Neural cell (in vitro differentiated cells): ENCODE results near the gene PCBD2. TPM values are rescaled to one million over a fixed set of nuclear protein-coding genes. Genes with fewer than 3 reads are reported as not detected.

Experiments used
- H2AFZ ChIP-seq: fragments of 200-600, 300-800 bp; sonication (generic), shearing (Covaris generic); 2 replicates; pipeline ENCODE4 v1.6.0; 2014; ENCODE audit warnings: low read depth, mild to moderate bottlenecking, antibody characterized with exemption, low read length, moderate library complexity
- H3F3A ChIP-seq: fragments of 200-600 bp; shearing (Covaris generic); 2 replicates; pipeline ENCODE4 v1.6.1; 2016; ENCODE audit warnings: mild to moderate bottlenecking, moderate library complexity, mixed read lengths, antibody characterized with exemption, low read length; ENCODE audit not compliant: insufficient read depth, poor library complexity, severe bottlenecking
- H3K27ac ChIP-seq: fragments of 200-600, 300-800 bp; sonication (generic), shearing (Covaris generic); 2 replicates; pipeline ENCODE4 v1.5.1; 2014; ENCODE audit warnings: mild to moderate bottlenecking, low read length, moderate library complexity
- H3K27me3 ChIP-seq: fragments of 300-800, 200-600 bp; sonication (generic), shearing (Covaris generic); 2 replicates; pipeline ENCODE4 v1.6.0; 2014; ENCODE audit warnings: mild to moderate bottlenecking, low read depth, low read length, moderate library complexity; ENCODE audit not compliant: insufficient read depth
- H3K36me3 ChIP-seq: fragments of 300-800, 200-600 bp; sonication (generic), shearing (Covaris generic); 2 replicates; pipeline ENCODE4 v1.5.1; 2014; ENCODE audit warnings: mild to moderate bottlenecking, antibody characterized with exemption, low read length, moderate library complexity; ENCODE audit not compliant: insufficient read depth
- H3K4me2 ChIP-seq: fragments of 300-800, 200-600 bp; sonication (generic), shearing (Covaris generic); 2 replicates; pipeline ENCODE4 v1.6.0; 2014; ENCODE audit warnings: mild to moderate bottlenecking, low read length
- H3K4me3 ChIP-seq: fragments of 300-800, 200-600 bp; sonication (generic), shearing (Covaris generic); 2 replicates; pipeline ENCODE4 v1.5.1; 2014; ENCODE audit warnings: mild to moderate bottlenecking, low read length, moderate library complexity
- H3K79me2 ChIP-seq: fragments of 200-600 bp; shearing (Covaris generic); replicated peaks from 2 replicates; pipeline ENCODE4 v1.6.0; 2014; ENCODE audit warnings: mild to moderate bottlenecking, low read length, moderate library complexity; ENCODE audit not compliant: insufficient read depth
- H3K9ac ChIP-seq: fragments of 300-800, 200-600 bp; sonication (generic), shearing (Covaris generic); 2 replicates; pipeline ENCODE4 v1.6.1; 2016; ENCODE audit warnings: mild to moderate bottlenecking, low read length, mixed read lengths
- H3K9me2 ChIP-seq: fragments of 200-600 bp; shearing (Covaris generic); 2 replicates; pipeline ENCODE4 v1.6.1; 2016; ENCODE audit warnings: mild to moderate bottlenecking, low read length, mixed read lengths; ENCODE audit not compliant: insufficient read depth
- H3K9me3 ChIP-seq: fragments of 200-600, 300-800 bp; sonication (generic), shearing (Covaris generic); 2 replicates; pipeline ENCODE4 v1.6.1; 2016; ENCODE audit warnings: mild to moderate bottlenecking, mixed run types, low read length, moderate library complexity, mixed read lengths
- H4K20me1 ChIP-seq: fragments of 200-600 bp; shearing (Covaris generic); 2 replicates; pipeline ENCODE4 v1.6.1; 2016; ENCODE audit warnings: mild to moderate bottlenecking, mixed run types; ENCODE audit not compliant: insufficient read depth
- EP300 ChIP-seq: fragments of 450-650 bp; conservative IDR thresholded peaks from 2 replicates; pipeline ENCODE4 v1.6.1; 2014; ENCODE audit warnings: antibody characterized with exemption, mild to moderate bottlenecking, moderate library complexity; ENCODE audit not compliant: poor library complexity, severe bottlenecking
- EZH2 ChIP-seq: fragments of 200-600, 300-800 bp; shearing (Covaris generic), sonication (generic); IDR thresholded peaks from 2 replicates; pipeline ENCODE4 v1.6.1; 2014; ENCODE audit warnings: antibody characterized with exemption, low read length, borderline replicate concordance, mild to moderate bottlenecking; ENCODE audit not compliant: insufficient read depth, poor library complexity, severe bottlenecking
- MXI1 ChIP-seq: fragments of 450-650 bp; conservative IDR thresholded peaks from 2 replicates; pipeline ENCODE4 v1.6.1; 2014; ENCODE audit warnings: antibody characterized with exemption, mild to moderate bottlenecking; ENCODE audit not compliant: poor library complexity, severe bottlenecking
- POLR2AphosphoS5 ChIP-seq: IDR thresholded peaks from 2 replicates; pipeline ENCODE4 v1.6.1; 2012
- RAD21 ChIP-seq: fragments of 450-650 bp; conservative IDR thresholded peaks from 2 replicates; pipeline ENCODE4 v1.6.1; 2014; ENCODE audit warnings: antibody characterized with exemption, mild to moderate bottlenecking, moderate library complexity
- SMC3 ChIP-seq: fragments of 450-650 bp; conservative IDR thresholded peaks from 2 replicates; pipeline ENCODE4 v1.6.1; 2014; ENCODE audit warnings: antibody characterized with exemption, mild to moderate bottlenecking, moderate library complexity; ENCODE audit not compliant: poor library complexity
- TAF1 ChIP-seq: IDR thresholded peaks from 2 replicates; pipeline ENCODE4 v1.6.1; 2012; ENCODE audit warnings: low read depth
- polyA plus RNA-seq: library from polyadenylated mRNA; depleted of rRNA; stranded (reverse); fragments of >200 nt; gene quantifications from 2 replicates; pipeline ENCODE4 v1.2.3, GENCODE V29; 2014
- TF ChIP-seq, protein P1 (sequence below): fragments of 450-650 bp; IDR thresholded peaks from 2 replicates; pipeline ENCODE4 v1.5.1; 2014; ENCODE audit warnings: antibody characterized with exemption, mild to moderate bottlenecking, moderate library complexity; ENCODE audit not compliant: poor library complexity, severe bottlenecking
- TF ChIP-seq, protein P2 (sequence below): IDR thresholded peaks from 2 replicates; pipeline ENCODE4 v1.6.1; 2012; ENCODE audit warnings: borderline replicate concordance

Gene PCBD2
- polyA plus RNA-seq, 1 donor from 2014 or later, result 6.0 TPM

DNA sequence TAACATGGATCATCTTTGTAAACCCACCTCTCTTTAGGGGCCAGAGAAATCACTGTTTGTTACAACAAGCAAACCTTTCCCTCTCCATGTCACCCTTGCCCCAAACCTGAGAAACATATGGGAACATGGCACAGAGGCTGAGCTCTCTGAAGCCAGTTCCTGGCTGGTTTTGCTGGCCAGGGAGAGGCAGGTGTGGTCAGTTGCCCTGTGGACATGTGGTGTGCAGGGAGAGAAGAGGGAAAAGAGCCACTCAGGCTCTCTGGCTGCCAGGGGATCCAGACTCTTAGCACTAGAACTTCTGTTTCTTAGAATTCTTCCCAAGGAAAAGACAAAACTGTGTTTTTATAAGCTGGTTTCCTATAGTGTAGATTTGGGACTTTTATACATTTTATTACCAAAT is 58.2 kb downstream of the PCBD2 start:
- Histone ChIP-seq H3K9me3 (no peaks in the 10 kb centered on the region), H3K27me3 (no peaks in the 10 kb centered on the region), H3K9ac (no peak overlapping the region), H2AFZ (no peak overlapping the region), H3K36me3 (no peaks in the 10 kb centered on the region), H3K27ac (no peak overlapping the region), H3K4me2 (no peak overlapping the region), H3K9me2 (no peaks in the 10 kb centered on the region), H4K20me1 (no peaks in the 10 kb centered on the region), H3F3A (no peaks in the 10 kb centered on the region), H3K4me3 (no peak overlapping the region), H3K79me2 (no peaks in the 10 kb centered on the region)
- no peak for TF ChIP-seq RAD21
- TF ChIP-seq EZH2, result no peak
- no peak for TF ChIP-seq POLR2AphosphoS5
- TF ChIP-seq, protein P1, sequence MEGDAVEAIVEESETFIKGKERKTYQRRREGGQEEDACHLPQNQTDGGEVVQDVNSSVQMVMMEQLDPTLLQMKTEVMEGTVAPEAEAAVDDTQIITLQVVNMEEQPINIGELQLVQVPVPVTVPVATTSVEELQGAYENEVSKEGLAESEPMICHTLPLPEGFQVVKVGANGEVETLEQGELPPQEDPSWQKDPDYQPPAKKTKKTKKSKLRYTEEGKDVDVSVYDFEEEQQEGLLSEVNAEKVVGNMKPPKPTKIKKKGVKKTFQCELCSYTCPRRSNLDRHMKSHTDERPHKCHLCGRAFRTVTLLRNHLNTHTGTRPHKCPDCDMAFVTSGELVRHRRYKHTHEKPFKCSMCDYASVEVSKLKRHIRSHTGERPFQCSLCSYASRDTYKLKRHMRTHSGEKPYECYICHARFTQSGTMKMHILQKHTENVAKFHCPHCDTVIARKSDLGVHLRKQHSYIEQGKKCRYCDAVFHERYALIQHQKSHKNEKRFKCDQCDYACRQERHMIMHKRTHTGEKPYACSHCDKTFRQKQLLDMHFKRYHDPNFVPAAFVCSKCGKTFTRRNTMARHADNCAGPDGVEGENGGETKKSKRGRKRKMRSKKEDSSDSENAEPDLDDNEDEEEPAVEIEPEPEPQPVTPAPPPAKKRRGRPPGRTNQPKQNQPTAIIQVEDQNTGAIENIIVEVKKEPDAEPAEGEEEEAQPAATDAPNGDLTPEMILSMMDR, result no peak
- TF ChIP-seq SMC3, result no peak
- no peak for TF ChIP-seq TAF1
- TF ChIP-seq MXI1, result no peak
- TF ChIP-seq, protein P2, sequence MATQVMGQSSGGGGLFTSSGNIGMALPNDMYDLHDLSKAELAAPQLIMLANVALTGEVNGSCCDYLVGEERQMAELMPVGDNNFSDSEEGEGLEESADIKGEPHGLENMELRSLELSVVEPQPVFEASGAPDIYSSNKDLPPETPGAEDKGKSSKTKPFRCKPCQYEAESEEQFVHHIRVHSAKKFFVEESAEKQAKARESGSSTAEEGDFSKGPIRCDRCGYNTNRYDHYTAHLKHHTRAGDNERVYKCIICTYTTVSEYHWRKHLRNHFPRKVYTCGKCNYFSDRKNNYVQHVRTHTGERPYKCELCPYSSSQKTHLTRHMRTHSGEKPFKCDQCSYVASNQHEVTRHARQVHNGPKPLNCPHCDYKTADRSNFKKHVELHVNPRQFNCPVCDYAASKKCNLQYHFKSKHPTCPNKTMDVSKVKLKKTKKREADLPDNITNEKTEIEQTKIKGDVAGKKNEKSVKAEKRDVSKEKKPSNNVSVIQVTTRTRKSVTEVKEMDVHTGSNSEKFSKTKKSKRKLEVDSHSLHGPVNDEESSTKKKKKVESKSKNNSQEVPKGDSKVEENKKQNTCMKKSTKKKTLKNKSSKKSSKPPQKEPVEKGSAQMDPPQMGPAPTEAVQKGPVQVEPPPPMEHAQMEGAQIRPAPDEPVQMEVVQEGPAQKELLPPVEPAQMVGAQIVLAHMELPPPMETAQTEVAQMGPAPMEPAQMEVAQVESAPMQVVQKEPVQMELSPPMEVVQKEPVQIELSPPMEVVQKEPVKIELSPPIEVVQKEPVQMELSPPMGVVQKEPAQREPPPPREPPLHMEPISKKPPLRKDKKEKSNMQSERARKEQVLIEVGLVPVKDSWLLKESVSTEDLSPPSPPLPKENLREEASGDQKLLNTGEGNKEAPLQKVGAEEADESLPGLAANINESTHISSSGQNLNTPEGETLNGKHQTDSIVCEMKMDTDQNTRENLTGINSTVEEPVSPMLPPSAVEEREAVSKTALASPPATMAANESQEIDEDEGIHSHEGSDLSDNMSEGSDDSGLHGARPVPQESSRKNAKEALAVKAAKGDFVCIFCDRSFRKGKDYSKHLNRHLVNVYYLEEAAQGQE, result no peak
- no peak for TF ChIP-seq EP300

DNA sequence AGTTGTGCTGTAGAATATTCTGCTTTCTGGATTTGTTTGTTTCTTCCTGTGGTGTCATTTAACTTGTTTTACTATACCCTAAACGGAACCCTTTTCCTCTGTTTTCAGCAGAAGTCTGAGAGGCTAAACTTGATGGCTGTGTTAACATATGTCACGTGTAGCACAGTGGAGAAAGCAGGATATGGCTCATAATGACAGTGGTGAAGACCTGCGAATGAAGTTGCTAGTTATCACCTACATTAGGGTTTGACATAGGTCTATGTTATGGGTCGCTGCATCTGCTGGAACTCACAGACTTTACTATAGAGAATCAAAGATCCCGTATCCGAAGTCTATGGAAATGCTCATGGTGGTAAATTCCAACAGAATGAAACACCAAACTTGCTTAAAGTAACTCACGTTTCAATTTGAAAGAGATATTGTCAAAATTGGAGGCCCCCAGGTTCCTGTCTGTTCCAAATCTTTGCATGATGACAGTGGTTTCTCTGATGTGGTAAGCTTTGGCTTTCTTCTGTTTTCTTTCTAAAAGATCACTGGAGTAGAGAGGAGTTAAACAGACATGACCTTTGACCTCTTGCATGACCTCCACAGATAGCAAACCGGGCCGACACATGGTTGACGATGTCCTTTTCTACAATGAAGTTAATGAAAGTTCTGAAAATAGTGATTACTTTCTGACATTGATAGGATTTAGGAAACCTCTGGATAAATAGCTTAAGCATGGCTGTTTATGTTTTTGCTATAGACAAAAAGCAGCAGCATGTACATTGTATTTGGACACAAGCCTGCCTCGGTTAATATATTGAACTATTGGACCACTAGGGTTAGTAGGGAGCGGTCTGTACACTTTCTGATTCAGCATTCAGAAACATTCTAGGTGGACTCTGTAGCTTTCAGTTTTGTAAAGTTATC is 59.7 kb downstream of the PCBD2 start:
- Histone ChIP-seq H4K20me1 (no peaks in the 10 kb centered on the region), H3K4me3 (no peak overlapping the region), H3K9ac (no peak overlapping the region)

More for the DNA sequence above, 59.7 kb downstream of the PCBD2 start:
- no peak overlapping the region for H3K27ac ChIP-seq
- H3K27me3 ChIP-seq, result no peaks in the 10 kb centered on the region
- H2AFZ ChIP-seq, result no peak overlapping the region
- no peak overlapping the region for H3K4me2 ChIP-seq
- no peaks in the 10 kb centered on the region for H3K9me2 ChIP-seq
- H3K36me3 ChIP-seq, result no peaks in the 10 kb centered on the region
- TF ChIP-seq, protein P1, result no peak
- no peak for TF ChIP-seq MXI1
- H3F3A ChIP-seq, result no peaks in the 10 kb centered on the region
- no peaks in the 10 kb centered on the region for H3K79me2 ChIP-seq
- H3K9me3 ChIP-seq, result no peaks in the 10 kb centered on the region
